Lung (tissue), 12 donors: ENCODE data around the gene CSK. TPM values are rescaled to one million over a fixed set of nuclear protein-coding genes. Genes with fewer than 3 reads are reported as not detected.

Experiments used
- ATAC-seq: fragments of 200-7000 bp; cut with Tn5 transposase; one replicate; pipeline ENCODE4 v1.9.1; 2020; ENCODE audit warnings: moderate number of reproducible peaks; ENCODE audit not compliant: insufficient read depth, low FRiP score
- DNase-seq, 3 donors: peaks; one replicate each; pipeline ENCODE4 v3.0.0-alpha.2; 2013 to 2017
- H3K27ac ChIP-seq, 2 donors: one replicate each; pipeline ENCODE4 v1.5.1; 2013; ENCODE audit warnings: mild to moderate bottlenecking in 2 of 2, moderate library complexity in 2 of 2, control low read depth in 1 of 2, inconsistent platforms in 1 of 2, low read depth in 1 of 2, low read length in 1 of 2
- H3K27me3 ChIP-seq, 3 donors: one replicate each; pipeline ENCODE4 v1.5.1; 2013; ENCODE audit warnings: low read length in 2 of 3; ENCODE audit not compliant: control insufficient read depth in 3 of 3, insufficient read depth in 3 of 3
- H3K36me3 ChIP-seq, 4 donors: one replicate each; pipeline ENCODE4 v1.5.1; 2013; ENCODE audit warnings: low read length in 4 of 4, mild to moderate bottlenecking in 1 of 4, moderate library complexity in 1 of 4; ENCODE audit not compliant: control insufficient read depth in 4 of 4, insufficient read depth in 4 of 4
- H3K4me1 ChIP-seq, 5 donors: one replicate each; pipeline ENCODE4 v1.5.1; 2013; ENCODE audit warnings: low read length in 5 of 5, mild to moderate bottlenecking in 2 of 5, moderate library complexity in 1 of 5; ENCODE audit not compliant: control insufficient read depth in 5 of 5, insufficient read depth in 5 of 5
- H3K4me3 ChIP-seq: one replicate; pipeline ENCODE4 v1.5.1; 2013; ENCODE audit warnings: mild to moderate bottlenecking, control low read depth, moderate library complexity
- H3K9ac ChIP-seq, 2 donors: one replicate each; pipeline ENCODE4 v1.5.1; 2013; ENCODE audit warnings: low read length in 2 of 2, control low read depth in 1 of 2; ENCODE audit not compliant: insufficient read depth in 1 of 2
- H3K9me3 ChIP-seq, 4 donors: one replicate each; pipeline ENCODE4 v1.5.1; 2013; ENCODE audit warnings: low read length in 3 of 4, mild to moderate bottlenecking in 1 of 4, moderate library complexity in 1 of 4; ENCODE audit not compliant: control insufficient read depth in 4 of 4, insufficient read depth in 3 of 4
- CTCF ChIP-seq: IDR thresholded peaks from 2 replicates; pipeline ENCODE4 v1.5.1; 2012; ENCODE audit warnings: mild to moderate bottlenecking; ENCODE audit errors: control extremely low read depth, extremely low read depth
- WGBS, 2 donors: extraction: QIAGEN DNeasy Blood & Tissue Kit; methylation state at CpG; one replicate each; pipeline ENCODE4 v1.1.7; 2013; 5-methylcytosine and 5-hydroxymethylcytosine counted together
- polyA plus RNA-seq, 2 donors: library from polyadenylated mRNA; stranded (reverse); fragments of 200-250 nt; gene quantifications; one replicate each; pipeline ENCODE4 v1.2.1, GENCODE V29; 2013
- total RNA-seq, 2 donors: library from RNA; depleted of rRNA in 1 of 2; stranded (reverse); fragments of >200 nt in 1 of 2; gene quantifications; one replicate each; pipeline ENCODE4 v1.2.1, GENCODE V29; 2014 to 2021
- donor health status: control.
- donor health status: control.
- donor health status: Bipolar disorder and iron deficiency.
- donor health status: healthy.
- donor health status: DM: yes; HTN: yes; CAD: no.

CSK gene
- total and polyA plus RNA-seq, 4 donors, result 39.7 to 99.1 (median 61.9) TPM

GRCh38 chr15:74775132-74775562, 6.7 kb upstream of the CSK start:
- DNase-seq (no peak), ATAC-seq (no peak)
- no peaks in the 10 kb centered on the region for H3K36me3 ChIP-seq
- TF ChIP-seq CTCF, result no peak
- peaks cover 0 to 17% (median 5%) of the 10 kb centered on the region in 5 donors for H3K4me1 ChIP-seq
- no peaks in the 10 kb centered on the region for H3K27me3 ChIP-seq
- WGBS, 2 donors, result 59 to 73% methylated on average over 5 of the region's 5 CpGs
- H3K9ac ChIP-seq, result peak overlapping the region in 1 of 2 donors; percentile 19
- H3K4me3 ChIP-seq, result no peak overlapping the region
- H3K9me3 ChIP-seq, result no peaks in the 10 kb centered on the region
- no peak overlapping the region for H3K27ac ChIP-seq

GRCh38 chr15:74775894-74776293, 6.0 kb upstream of the CSK start:
- Histone ChIP-seq H3K27ac (no peak overlapping the region), H3K9ac (no peak overlapping the region), H3K4me1 (peaks cover 0 to 22% (median 7%) of the 10 kb centered on the region in 5 donors), H3K27me3 (no peaks in the 10 kb centered on the region), H3K36me3 (no peaks in the 10 kb centered on the region), H3K9me3 (no peaks in the 10 kb centered on the region), H3K4me3 (no peak overlapping the region)
- 67 to 69% methylated on average over 4 of the region's 4 CpGs for WGBS, 2 donors
- DNase-seq (no peak), ATAC-seq (no peak)
- TF ChIP-seq CTCF, result no peak

- no peaks in the 10 kb centered on the region for H3K36me3 ChIP-seq
- DNase-seq, result peak; percentile 37 to 65 (median 48)
- H3K4me3 ChIP-seq, result no peak overlapping the region
- H3K27me3 ChIP-seq, result no peaks in the 10 kb centered on the region
- H3K9ac ChIP-seq, result no peak overlapping the region
- 11 to 23% methylated on average over 13 of the region's 13 CpGs for WGBS, 2 donors
- no peaks in the 10 kb centered on the region for H3K9me3 ChIP-seq
- peak overlapping the region in 1 of 2 donors; percentile 83 for H3K27ac ChIP-seq
- H3K4me1 ChIP-seq, result peaks cover 0 to 29% (median 14%) of the 10 kb centered on the region in 5 donors
- ATAC-seq, result no peak
- TF ChIP-seq CTCF, result no peak
Observed at GRCh38 chr15:74776821-74777768, 4.8 kb upstream of the CSK start.
